Naive thymus-derived CD4-positive, alpha-beta T cell (primary cell): ENCODE results near the gene MOSMO. TPM values are rescaled to one million over a fixed set of nuclear protein-coding genes. Genes with fewer than 3 reads are reported as not detected.
"Not testable (repeated sequence)": the region's sequence is repeated elsewhere in the genome, so short reads cannot be mapped to it uniquely, and the experiment has no call there.

ENCODE experiments used
- ATAC-seq: fragments of 150-1000 bp; cut with Tn5 transposase; 2 replicates; pipeline ENCODE4 v1.10.0; 2021; ENCODE audit warnings: mild to moderate bottlenecking, moderate library complexity
- CTCF ChIA-PET: fragments of 350-600 bp; sonication (Branson Sonifier 250); formaldehyde crosslinking; loops from one replicate; lab custom pipeline; 2021; ENCODE audit warnings: antibody characterized with exemption; lab: Charles Lee
- POLR2A ChIA-PET: fragments of 350-600 bp; sonication (Branson Sonifier 250); formaldehyde crosslinking; loops from one replicate; lab custom pipeline; 2021; ENCODE audit warnings: antibody characterized with exemption, inconsistent platforms; lab: Charles Lee
- DNase-seq, 9 donors: peaks; one replicate each; pipeline versions ENCODE4 v3.0.0 to v3.0.0-alpha.2; 2020 to 2022; ENCODE audit warnings: mixed read lengths in 1 of 9
- H3K27ac ChIP-seq: one replicate; pipeline ENCODE4 v1.7.0; 2013; ENCODE audit warnings: mild to moderate bottlenecking, low read depth, low read length, moderate library complexity
- H3K27me3 ChIP-seq, 2 donors: one replicate each; pipeline ENCODE4 v1.7.0; 2013; ENCODE audit warnings: low read length in 2 of 2, mild to moderate bottlenecking in 2 of 2, moderate library complexity in 2 of 2; ENCODE audit not compliant: control insufficient read depth in 2 of 2, insufficient read depth in 2 of 2
- H3K36me3 ChIP-seq, 3 experiments: 1 replicate in 2 of 3; 2 replicates in 1 of 3; pipeline ENCODE4 v1.7.0; 2013; ENCODE audit warnings: low read length in 3 of 3, mild to moderate bottlenecking in 3 of 3, moderate library complexity in 1 of 3; ENCODE audit not compliant: insufficient read depth in 3 of 3, control insufficient read depth in 2 of 3
- H3K4me1 ChIP-seq, 2 donors: one replicate each; pipeline ENCODE4 v1.7.0; 2013; ENCODE audit warnings: low read length in 2 of 2, mild to moderate bottlenecking in 2 of 2, moderate library complexity in 1 of 2; ENCODE audit not compliant: control insufficient read depth in 2 of 2, insufficient read depth in 2 of 2
- H3K4me3 ChIP-seq: 2 replicates; pipeline ENCODE4 v1.7.0; 2013; ENCODE audit warnings: mild to moderate bottlenecking, low read length
- H3K9me3 ChIP-seq, 3 experiments: 1 replicate in 2 of 3; 2 replicates in 1 of 3; pipeline ENCODE4 v1.7.0; 2013; ENCODE audit warnings: low read length in 3 of 3; ENCODE audit not compliant: control insufficient read depth in 2 of 3
- H3K27ac Mint-ChIP-seq, 9 donors: one replicate each; pipeline ENCODE4 v1.8.0; 2020 to 2022; ENCODE audit warnings: mixed read lengths in 9 of 9, mild to moderate bottlenecking in 8 of 9, moderate library complexity in 5 of 9, inconsistent platforms in 2 of 9
- H3K27me3 Mint-ChIP-seq, 5 donors: one replicate each; pipeline ENCODE4 v1.8.0; 2021 to 2022; ENCODE audit warnings: mixed read lengths in 5 of 5, mild to moderate bottlenecking in 1 of 5
- H3K36me3 Mint-ChIP-seq, 5 donors: one replicate each; pipeline ENCODE4 v1.8.0; 2020 to 2022; ENCODE audit warnings: mixed read lengths in 5 of 5, mild to moderate bottlenecking in 3 of 5, inconsistent platforms in 1 of 5
- H3K4me1 Mint-ChIP-seq, 7 donors: one replicate each; pipeline ENCODE4 v1.8.0; 2020 to 2022; ENCODE audit warnings: mixed read lengths in 7 of 7, mild to moderate bottlenecking in 3 of 7, inconsistent platforms in 1 of 7
- H3K4me3 Mint-ChIP-seq, 10 donors: one replicate each; pipeline ENCODE4 v1.8.0; 2020 to 2022; ENCODE audit warnings: mild to moderate bottlenecking in 10 of 10, mixed read lengths in 10 of 10, moderate library complexity in 6 of 10, inconsistent platforms in 2 of 10
- H3K9me3 Mint-ChIP-seq, 11 donors: one replicate each; pipeline ENCODE4 v1.8.0; 2020 to 2022; ENCODE audit warnings: mixed read lengths in 11 of 11, mild to moderate bottlenecking in 4 of 11, inconsistent platforms in 1 of 11, moderate library complexity in 1 of 11
- intact Hi-C, 2 donors: fragments of 100-400 bp; cut with micrococcal nuclease; formaldehyde crosslinking; loops; one replicate each; pipeline ENCODE4 v1.15.1; 2023
- polyA plus RNA-seq, 2 donors: library from polyadenylated mRNA; unstranded; fragments of 300-500 nt; fragmentation: Illumina TruSeq; gene quantifications; one replicate each; pipeline ENCODE4 v1.2.3, GENCODE V29; 2021
- total RNA-seq, 6 experiments: library from RNA in 5 of 6; stranded (reverse) in 5 of 6; gene quantifications; 1 replicate in 5 of 6; 2 replicates in 1 of 6; pipeline ENCODE4 v1.2.3 and lab custom pipeline; 2021 to 2026

The MOSMO gene
- total and polyA plus RNA-seq, 7 experiments from 2014 or later: 2.8 to 24.0 (median 9.9) TPM

DNA sequence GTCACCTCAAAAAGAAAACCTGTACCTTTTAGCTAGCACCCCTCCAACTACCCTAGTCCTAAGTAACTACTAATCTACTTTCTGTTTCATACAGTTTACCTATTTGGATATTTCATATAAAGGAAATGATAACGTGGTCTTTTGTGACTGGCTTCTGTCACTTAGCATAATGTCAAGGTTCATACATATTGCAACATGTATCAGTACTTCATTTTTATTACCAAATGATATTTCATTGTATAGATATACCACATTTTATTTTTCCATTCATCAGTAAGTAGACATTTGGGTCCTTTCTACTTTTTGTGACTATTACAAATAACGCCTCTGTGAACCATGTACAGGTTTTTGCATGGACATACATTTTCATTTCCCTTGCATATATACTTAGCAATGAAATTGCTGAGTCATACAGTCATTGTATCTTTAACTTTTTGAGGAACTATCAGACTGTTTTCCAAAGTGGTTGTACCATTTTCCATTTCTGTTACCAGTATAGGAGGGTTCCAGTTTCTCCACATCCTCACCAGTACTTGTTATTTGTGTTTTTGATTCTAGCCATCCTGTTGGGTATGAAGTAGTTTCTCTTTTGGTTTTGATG is 23.7 kb downstream of the MOSMO start:
- Mint-ChIP-seq H3K27ac (no peak overlapping the region), H3K9me3 (peaks cover 0 to 7% (median 0%) of the 10 kb centered on the region in 11 donors), H3K36me3 (peaks cover 7 to 31% (median 30%) of the 10 kb centered on the region in 5 donors), H3K27me3 (no peaks in the 10 kb centered on the region), H3K4me3 (no peak overlapping the region), H3K4me1 (peaks cover 22 to 39% (median 25%) of the 10 kb centered on the region in 7 donors)
- Histone ChIP-seq H3K27me3 (no peaks in the 10 kb centered on the region), H3K27ac (no peak overlapping the region), H3K4me3 (no peak overlapping the region), H3K9me3 (no peaks in the 10 kb centered on the region), H3K36me3 (peaks cover 0 to 5% (median 0%) of the 10 kb centered on the region in 3 experiments), H3K4me1 (no peaks in the 10 kb centered on the region)
- ATAC-seq (no peak), DNase-seq (no peak)
- CTCF ChIA-PET: no interaction called here
- POLR2A ChIA-PET: no interaction called here
- intact Hi-C loops: no loop called here

DNA sequence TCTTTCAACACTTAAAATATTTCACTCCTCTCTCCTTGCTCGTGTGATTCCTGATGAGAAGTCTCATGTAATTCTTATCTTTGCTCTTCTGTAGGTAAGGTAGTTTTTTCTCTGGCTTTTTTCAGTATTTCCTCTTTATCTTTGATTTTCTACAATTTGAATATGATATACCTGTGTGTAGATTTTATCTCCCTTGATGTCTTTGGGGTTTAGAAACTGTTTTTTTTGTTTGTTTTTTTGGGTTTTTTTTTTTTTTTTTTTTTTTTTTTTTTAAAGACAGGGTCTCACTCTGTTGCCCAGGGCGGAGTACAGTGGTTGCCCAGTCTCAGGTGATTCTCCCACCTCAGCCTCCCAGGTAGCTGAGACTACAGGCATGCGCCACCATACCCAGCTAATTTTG is 26.6 kb downstream of the MOSMO start:
- Histone ChIP-seq H3K4me1 (no peaks in the 10 kb centered on the region), H3K4me3 (no peak overlapping the region), H3K27me3 (no peaks in the 10 kb centered on the region), H3K36me3 (peaks cover 0 to 6% (median 0%) of the 10 kb centered on the region in 3 experiments), H3K9me3 (no peaks in the 10 kb centered on the region), H3K27ac (no peak overlapping the region)
- intact Hi-C loops: no loop called here
- H3K4me3 Mint-ChIP-seq: peak overlapping the region in 1 of 10 donors; percentile 1
- H3K27ac Mint-ChIP-seq: peak overlapping the region in 2 of 9 donors; percentile 38 to 66
- H3K36me3 Mint-ChIP-seq: peaks cover 7 to 44% (median 38%) of the 10 kb centered on the region in 5 donors
- peaks cover 0 to 7% (median 0%) of the 10 kb centered on the region in 11 donors for H3K9me3 Mint-ChIP-seq
- ChIA-PET CTCF (interaction anchor here (0.7 kb wide), 1 partner anchor 600 kb away, joined by 3 read pairs; no protein-coding TSS in a partner anchor), POLR2A (no interaction called here)
- no peaks in the 10 kb centered on the region for H3K27me3 Mint-ChIP-seq
- DNase-seq: no peak
- no peak for ATAC-seq
- peaks cover 19 to 36% (median 25%) of the 10 kb centered on the region in 7 donors for H3K4me1 Mint-ChIP-seq

DNA sequence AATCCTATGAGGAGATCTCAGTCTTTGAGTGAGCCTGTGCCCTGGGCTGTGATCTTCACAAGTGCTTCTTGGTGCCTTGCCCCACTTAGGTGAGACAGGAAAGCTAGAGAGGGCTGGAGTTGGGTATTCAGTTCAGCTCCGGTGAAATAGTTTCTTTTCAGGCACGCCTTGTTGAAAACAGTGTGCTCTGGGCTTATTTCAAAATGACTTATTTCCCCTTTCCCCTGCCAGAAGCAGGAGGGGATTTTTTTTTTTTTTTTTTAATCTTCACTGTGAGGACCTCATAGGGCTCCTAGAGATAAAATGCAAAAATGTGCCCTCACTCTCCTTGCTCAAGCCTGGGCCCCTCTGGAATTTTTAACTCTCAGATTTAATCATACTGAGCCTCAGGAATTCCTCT is 27.2 kb downstream of the MOSMO start:
- H3K27ac ChIP-seq: no peak overlapping the region
- H3K4me3 ChIP-seq: no peak overlapping the region
- peaks cover 0 to 6% (median 0%) of the 10 kb centered on the region in 3 experiments for H3K36me3 ChIP-seq
- Mint-ChIP-seq H3K36me3 (peaks cover 3 to 38% (median 33%) of the 10 kb centered on the region in 5 donors), H3K4me3 (peak overlapping the region in 1 of 10 donors; percentile 15), H3K4me1 (peaks cover 17 to 31% (median 20%) of the 10 kb centered on the region in 7 donors), H3K9me3 (peaks cover 0 to 7% (median 0%) of the 10 kb centered on the region in 11 donors), H3K27ac (peak overlapping the region in 3 of 9 donors; percentile 17 to 51 (median 46)), H3K27me3 (no peaks in the 10 kb centered on the region)
- DNase-seq: no peak
- no peaks in the 10 kb centered on the region for H3K27me3 ChIP-seq
- intact Hi-C loops: no loop called here
- ATAC-seq: no peak
- no peaks in the 10 kb centered on the region for H3K9me3 ChIP-seq
- no peaks in the 10 kb centered on the region for H3K4me1 ChIP-seq
- POLR2A ChIA-PET: interaction anchor here (0.7 kb wide), 1 partner anchor 84 kb away, joined by 3 read pairs; no protein-coding TSS in a partner anchor
- CTCF ChIA-PET: interaction anchor here (0.7 kb wide), 1 partner anchor 600 kb away, joined by 3 read pairs; no protein-coding TSS in a partner anchor

DNA sequence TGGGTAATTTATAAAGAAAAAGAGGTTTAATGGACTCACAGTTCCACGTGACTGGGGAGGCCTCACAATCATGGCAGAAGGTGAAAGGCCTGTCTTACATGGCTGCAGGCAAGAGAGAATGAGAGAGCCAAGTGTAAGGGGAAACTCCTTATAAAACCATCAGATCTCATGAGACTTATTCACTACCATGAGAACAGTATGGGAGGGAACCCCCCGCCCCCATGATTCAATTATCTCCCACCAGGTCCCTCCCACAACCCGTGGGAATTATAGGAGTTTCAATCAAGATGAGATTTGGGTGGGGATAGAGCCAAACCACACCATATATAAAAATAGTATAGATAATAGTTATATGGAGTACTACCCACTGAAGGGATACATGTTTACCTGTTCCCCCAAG is 36.0 kb downstream of the MOSMO start:
- H3K36me3 Mint-ChIP-seq, H3K9me3 Mint-ChIP-seq, H3K4me3 ChIP-seq, H3K27ac Mint-ChIP-seq, DNase-seq, H3K36me3 ChIP-seq, H3K4me1 Mint-ChIP-seq, H3K27me3 ChIP-seq, POLR2A ChIA-PET, H3K27ac ChIP-seq, H3K4me3 Mint-ChIP-seq, CTCF ChIA-PET, H3K9me3 ChIP-seq, ATAC-seq, H3K27me3 Mint-ChIP-seq, intact Hi-C loops, H3K4me1 ChIP-seq: not testable (repeated sequence)

DNA sequence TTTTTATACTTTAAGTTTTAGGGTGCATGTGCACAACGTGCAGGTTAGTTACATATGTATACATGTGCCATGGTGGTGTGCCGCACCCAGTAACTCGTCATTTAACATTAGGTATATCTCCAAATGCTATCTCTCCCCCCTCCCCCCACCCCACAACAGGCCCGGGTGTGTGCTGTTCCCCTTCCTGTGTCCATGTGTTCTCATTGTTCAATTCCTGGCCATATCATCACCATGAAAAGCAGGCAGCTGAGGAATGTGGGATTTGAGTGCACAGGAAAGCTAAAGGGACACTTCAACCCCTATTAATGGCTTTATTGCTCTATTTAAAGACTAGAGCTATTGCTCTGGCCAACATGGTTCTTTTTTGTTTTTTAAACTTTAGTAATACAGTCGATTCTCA is 38.0 kb downstream of the MOSMO start:
- H3K36me3 Mint-ChIP-seq, DNase-seq, H3K9me3 ChIP-seq, H3K9me3 Mint-ChIP-seq, H3K27ac Mint-ChIP-seq, H3K4me3 ChIP-seq, H3K27me3 ChIP-seq, H3K4me3 Mint-ChIP-seq, POLR2A ChIA-PET, CTCF ChIA-PET, ATAC-seq, H3K4me1 ChIP-seq, intact Hi-C loops, H3K27ac ChIP-seq, H3K36me3 ChIP-seq, H3K27me3 Mint-ChIP-seq, H3K4me1 Mint-ChIP-seq: not testable (repeated sequence)

DNA sequence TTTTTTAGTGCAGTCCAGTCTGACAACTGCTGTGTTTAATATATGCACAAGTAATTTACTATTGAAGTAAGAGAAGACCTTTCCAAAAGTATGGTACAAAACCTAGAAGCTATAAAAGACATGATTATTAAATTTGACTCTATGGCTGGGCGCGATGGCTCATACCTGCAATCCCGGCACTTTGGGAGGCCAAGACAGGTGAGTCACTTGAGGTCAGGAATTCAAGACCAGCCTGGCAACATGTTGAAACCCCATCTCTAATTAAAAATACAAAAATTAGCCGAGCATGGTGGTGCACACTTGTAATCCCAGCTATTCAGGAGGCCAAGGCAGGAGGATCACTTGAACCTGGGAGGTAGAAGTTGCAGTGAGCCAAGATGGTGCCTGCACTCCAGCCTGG is 43.1 kb downstream of the MOSMO start:
- intact Hi-C loops: no loop called here
- ChIA-PET CTCF (interaction anchor here (0.6 to 0.9 kb wide), 3 partner anchors 27 to 188 kb away, joined by 3 read pairs; no protein-coding TSS in a partner anchor), POLR2A (interaction anchor here (0.7 kb wide), 1 partner anchor 44 kb away, joined by 4 read pairs; no protein-coding TSS in a partner anchor)
- Histone ChIP-seq H3K27ac (no peak overlapping the region), H3K4me3 (no peak overlapping the region), H3K36me3 (no peaks in the 10 kb centered on the region), H3K27me3 (no peaks in the 10 kb centered on the region), H3K9me3 (no peaks in the 10 kb centered on the region), H3K4me1 (no peaks in the 10 kb centered on the region)
- DNase-seq: no peak
- Mint-ChIP-seq H3K36me3 (peaks cover 0 to 11% (median 5%) of the 10 kb centered on the region in 5 donors), H3K27ac (no peak overlapping the region), H3K9me3 (no peaks in the 10 kb centered on the region), H3K4me1 (peaks cover 11 to 25% (median 18%) of the 10 kb centered on the region in 7 donors), H3K27me3 (no peaks in the 10 kb centered on the region), H3K4me3 (no peak overlapping the region)
- ATAC-seq: no peak

DNA sequence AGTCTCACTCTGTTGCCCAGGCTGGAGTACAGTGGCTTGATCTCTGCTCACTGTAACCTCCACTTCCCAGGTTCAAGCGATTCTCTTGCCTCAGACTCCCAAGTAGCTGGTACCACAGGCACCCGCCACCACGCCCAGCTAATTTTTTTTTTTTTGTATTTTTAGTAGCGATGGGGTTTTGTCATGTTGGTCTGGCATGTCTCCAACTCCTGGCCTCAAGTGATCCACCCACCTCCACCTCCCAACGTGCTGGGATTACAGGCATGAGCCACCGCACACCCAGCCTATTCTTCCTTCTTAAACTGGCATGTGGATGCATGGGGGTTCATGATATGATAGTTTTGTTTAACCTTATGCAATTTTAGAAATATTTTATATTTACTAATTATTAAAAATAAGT is 45.1 kb downstream of the MOSMO start:
- no peaks in the 10 kb centered on the region for H3K36me3 ChIP-seq
- H3K27me3 Mint-ChIP-seq: no peaks in the 10 kb centered on the region
- POLR2A ChIA-PET: no interaction called here
- H3K4me3 Mint-ChIP-seq: no peak overlapping the region
- no peaks in the 10 kb centered on the region for H3K9me3 Mint-ChIP-seq
- peaks cover 11 to 25% (median 19%) of the 10 kb centered on the region in 7 donors for H3K4me1 Mint-ChIP-seq
- CTCF ChIA-PET: no interaction called here
- intact Hi-C loops: no loop called here
- no peaks in the 10 kb centered on the region for H3K27me3 ChIP-seq
- H3K36me3 Mint-ChIP-seq: peaks cover 0 to 14% (median 11%) of the 10 kb centered on the region in 5 donors
- ATAC-seq (no peak), DNase-seq (no peak)
- H3K27ac Mint-ChIP-seq: peak overlapping the region in 1 of 9 donors; percentile 34
- H3K4me3 ChIP-seq: no peak overlapping the region
- no peaks in the 10 kb centered on the region for H3K4me1 ChIP-seq
- H3K9me3 ChIP-seq: no peaks in the 10 kb centered on the region
- no peak overlapping the region for H3K27ac ChIP-seq
